Measurements from ENCODE around the gene C1QTNF5.

Gene C1QTNF5

GRCh38 chr11:119356349-119357031, 15.8 kb upstream of the C1QTNF5 start:
- DNase-seq, result peak; percentile 72 to 74

- DNase-seq, result no peak
Observed at GRCh38 chr11:119355091-119355843, 14.6 kb upstream of the C1QTNF5 start.

GRCh38 chr11:119352857-119353260, 12.2 kb upstream of the C1QTNF5 start:
- no peak for DNase-seq

GRCh38 chr11:119351232-119351631, 10.5 kb upstream of the C1QTNF5 start:
- DNase-seq, result no peak

DNA sequence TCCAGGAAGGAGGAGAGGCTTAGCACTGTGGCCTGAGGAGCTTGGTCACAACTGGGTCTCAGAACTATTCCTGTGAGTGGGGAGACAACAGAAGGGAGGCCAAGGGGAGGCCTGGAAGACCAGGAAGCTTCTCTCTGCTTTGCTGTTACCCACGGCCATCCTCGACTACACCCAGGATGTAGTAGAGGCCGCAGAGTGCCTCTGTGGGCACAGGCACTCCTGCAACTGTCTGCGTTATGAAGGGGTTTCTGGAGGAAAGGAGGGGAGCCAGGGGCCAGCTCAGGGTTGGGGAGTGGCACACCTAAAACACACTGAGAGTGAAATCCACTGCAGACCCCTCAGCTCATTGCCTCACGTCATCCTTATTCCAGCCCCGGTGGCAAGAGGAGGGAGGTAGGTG, 9.6 kb upstream of the C1QTNF5 start:
- no peak for DNase-seq

DNA sequence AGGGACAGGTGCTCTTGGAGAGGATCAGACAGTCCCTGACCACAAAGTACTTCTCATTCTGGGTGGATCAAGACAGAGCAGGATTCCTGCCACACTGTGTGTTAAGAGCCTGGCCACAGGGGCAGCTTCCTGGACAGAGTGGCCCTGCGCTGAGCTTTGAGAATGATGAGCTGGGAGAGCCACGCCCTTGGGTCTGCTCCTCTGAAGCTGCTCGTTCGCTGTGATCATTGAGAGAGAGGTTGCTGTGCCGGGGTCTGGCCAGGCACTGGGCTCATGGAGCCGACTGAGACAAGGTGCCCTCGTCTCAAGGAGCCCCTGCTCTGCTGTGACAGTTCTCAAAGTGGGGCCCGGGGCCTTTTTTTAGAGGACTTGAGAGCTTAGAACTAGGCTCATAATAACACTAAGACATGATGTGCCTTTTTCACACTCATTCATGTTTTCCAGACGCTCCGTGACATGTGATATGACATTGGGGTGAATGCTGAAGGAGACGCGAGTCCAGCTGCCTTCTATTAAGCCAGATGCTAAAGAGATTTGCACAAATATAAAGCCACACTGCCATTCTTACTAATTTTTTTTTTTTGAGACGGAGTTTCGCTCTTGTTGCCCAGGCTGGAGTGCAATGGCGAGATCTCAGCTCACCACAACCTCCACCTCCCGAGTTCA, 7.4 kb upstream of the C1QTNF5 start:
- no peak for DNase-seq

DNA sequence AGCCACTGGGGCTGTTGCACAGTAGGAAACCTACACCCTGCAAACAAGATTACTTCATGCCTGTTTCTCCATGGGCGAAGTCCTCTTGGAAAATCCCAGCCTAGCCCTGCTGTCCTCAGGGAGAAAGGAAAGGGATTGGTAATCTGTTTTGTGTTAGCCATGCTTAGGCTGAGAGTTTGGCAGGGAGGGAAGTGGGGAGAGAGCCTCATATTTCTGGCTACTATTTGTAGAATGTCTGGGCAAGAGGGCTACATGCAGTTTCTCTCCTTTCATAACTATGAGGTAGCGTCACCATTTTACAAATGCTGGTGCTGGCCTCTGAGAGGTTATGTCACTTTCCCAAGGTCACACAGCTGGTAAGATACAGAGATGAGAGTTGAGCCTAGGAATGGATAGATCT, 6.6 kb upstream of the C1QTNF5 start:
- DNase-seq, result no peak

DNA sequence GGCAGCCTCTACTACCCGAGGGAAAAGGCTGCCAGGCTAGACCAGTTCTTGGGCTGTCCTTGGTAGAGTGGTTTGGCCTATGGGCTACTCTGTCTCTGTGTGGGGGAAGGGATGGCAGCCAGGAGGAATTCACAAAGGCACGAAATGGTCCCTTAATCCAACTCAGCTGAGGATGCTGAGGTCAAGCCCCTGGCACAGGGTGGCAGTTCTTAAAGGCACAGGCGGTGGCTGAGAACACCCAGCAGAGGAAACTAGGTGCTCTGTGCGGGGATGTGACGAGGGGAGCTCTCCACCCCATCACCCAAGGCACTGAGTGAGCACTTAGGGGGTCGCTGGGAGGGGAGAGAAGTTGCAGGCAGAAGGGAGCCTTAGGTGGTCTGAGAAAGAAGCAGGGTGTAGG, 5.9 kb upstream of the C1QTNF5 start, which contains the start of gene MFRP:
Gene MFRP (minus strand): TSS at position 101 of the 400 bp plus-strand sequence. CDS start 192 bp downstream, outside the sequence.
- DNase-seq, result no peak

- no peak for DNase-seq
Observed at GRCh38 chr11:119345685-119346084, 5.0 kb upstream of the C1QTNF5 start.

DNA sequence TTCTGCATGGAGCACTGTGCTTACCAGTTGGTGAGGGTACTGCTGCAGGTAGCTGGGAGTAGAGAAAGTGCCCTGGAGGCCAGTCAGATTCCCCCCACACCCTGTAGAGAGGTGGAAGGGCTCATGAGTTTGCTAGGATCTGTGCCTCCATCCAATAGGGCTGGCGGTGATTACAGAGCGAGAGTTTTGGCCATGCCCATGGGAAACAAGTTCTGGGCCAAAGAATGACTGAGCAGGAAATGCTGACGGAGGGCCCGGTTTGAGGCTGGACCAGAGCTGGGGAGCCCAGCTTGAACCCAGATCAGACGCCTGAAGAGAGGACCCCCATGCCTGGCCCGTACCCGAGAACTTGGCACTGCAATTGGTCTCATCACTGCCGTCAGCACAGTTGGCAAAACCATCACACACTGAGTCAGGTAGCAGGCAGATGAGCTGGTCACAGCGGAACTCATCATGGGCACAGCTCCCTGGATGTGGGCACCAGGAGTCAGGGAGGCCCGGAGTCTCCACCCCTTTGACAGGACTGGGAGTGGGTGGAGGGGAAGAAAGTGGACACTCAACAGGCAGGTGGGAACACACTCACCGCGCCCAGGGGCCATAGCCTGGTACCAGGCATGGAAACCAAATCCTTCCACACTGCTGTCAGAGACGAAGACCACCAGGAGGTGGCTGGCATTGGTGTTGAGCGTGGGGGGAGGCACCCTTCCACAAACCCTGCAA, 3.8 kb upstream of the C1QTNF5 start:
- no peak for DNase-seq

DNA sequence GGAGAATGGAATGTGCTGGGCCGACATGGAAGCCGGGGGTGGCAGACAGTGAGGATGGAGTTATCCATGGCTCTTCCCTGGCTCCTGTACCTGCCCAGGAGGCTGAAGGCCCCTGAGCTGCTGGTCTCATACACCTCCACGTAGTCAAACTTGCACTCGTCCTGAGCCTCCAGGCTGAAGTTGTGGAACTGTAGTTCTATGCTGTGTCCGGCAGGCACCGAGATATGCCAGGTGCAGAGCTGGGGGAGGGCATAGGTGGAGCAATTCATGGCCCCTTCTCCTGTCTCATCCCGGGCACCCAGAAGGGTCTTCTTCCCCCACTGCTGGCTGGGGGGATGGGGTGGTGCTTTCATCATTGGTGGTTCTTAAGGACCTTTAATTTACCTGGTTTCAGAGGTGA, 3.0 kb upstream of the C1QTNF5 start:
- DNase-seq, result no peak

- no peak for DNase-seq
Observed at GRCh38 chr11:119342362-119343130, 1.9 kb upstream of the C1QTNF5 start.

GRCh38 chr11:119342023-119342300, 1.3 kb upstream of the C1QTNF5 start:
- DNase-seq, result no peak

DNA sequence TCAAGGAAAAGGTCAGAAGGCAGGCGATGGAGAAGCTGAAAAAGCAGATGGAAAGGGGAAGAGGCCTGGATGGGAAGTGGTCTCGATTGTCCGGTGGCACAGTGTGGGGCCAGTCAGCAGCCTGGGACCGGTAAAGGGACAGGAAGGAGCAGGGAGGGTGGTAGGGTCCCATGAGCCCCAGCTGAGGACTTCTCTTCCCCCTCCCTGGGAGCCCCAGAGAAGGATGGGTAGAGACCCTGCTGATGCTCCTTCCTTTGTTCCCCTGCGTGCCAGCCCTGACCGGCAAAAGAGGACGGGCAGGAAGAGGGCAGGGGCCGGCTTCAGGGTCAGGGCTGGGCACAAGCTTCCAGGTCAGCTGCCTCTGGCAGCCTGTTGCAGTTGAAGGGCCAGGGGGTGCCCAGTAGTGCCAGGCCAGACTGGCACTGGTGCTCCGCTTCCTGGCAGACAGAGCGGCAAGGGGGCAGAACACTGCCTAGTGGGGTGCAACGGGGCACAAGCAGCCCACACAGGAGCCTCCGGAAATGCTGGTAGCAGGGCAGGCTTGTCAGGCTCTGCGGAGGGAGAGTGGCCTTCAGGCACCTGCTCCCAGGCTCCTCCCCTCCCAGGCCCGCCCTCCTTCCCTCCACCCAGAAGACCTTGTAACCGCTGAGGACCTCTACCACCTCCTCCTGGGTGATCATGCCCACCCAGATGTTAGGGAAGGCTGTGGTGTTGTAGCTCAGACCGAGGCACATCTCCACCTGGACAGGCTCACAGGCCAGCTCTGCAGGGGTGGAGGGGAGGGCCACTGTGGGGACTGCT, 739 bp upstream of the C1QTNF5 start:
- DNase-seq, result no peak

GRCh38 chr11:119339589-119340334, 921 bp downstream of the C1QTNF5 start:
- peak in 1 of 2 donors; percentile 29 for DNase-seq

DNA sequence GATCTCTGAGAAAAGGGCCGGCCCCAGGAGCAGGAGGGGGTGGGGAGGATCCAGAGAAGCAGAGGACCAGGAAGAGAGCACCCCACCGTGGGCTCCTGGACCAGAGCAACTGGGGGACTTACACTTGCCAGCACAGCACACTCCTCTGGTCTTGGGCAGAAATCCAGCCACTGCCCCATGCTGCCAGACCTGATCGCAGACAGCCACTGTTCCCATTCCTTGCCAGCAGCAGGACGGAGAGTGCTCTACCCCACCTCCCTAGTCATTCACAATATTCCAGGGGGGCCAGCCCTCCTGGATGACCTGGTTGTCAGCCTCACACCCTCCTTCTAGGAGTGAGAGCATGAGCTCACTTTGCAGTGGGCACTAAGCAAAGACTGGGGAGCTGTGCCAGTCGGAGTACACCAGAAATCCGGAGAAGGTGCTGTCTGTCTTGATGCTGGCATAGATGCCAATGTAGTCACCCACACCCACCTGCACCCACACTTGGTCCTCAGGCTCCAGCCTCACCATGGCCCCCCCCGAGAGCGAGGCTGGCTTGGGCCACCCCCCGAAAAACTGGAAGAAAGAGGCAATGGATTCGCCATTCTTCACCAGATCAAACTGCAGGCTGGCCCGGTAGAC, 1.6 kb downstream of the C1QTNF5 start:
- no peak for DNase-seq

- peak; percentile 60 to 74 for DNase-seq
Observed at GRCh38 chr11:119338318-119338890, 2.3 kb downstream of the C1QTNF5 start.

DNA sequence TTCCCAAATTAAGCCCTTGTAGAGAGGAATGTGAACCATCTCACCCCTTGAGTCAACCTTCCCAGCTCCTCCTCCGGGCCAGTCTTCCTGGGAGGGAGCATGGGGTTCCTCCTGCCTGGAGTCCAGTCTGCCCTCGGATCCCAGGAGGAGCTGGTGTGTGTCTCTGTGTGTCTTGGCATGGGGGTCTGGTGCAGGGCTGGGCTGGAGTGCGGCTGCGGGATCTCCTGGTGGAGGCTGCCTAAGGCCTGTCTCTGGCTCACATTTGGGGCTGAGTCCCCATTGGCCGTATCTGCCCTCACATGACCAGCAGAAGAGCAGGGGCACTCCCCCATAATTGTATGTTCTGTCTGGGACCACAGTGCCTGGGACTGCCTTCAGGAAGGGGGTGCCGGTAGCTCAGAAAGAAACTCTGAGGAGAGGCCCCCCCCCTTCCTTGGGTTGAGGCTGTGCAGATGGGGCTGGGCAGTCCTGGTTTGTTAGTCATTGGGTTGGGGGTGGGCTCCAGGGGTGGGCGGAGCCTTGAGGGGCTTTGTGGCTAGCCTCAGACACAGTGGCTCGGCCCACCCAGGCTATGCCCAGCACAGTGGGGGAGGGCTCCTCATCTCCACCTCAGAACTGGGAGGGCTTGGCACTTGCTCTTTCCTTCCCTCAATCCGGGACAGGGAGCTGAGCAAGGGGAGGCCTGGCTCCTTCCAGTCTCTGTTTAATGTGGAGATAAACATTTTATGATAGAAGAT, 2.9 kb downstream of the C1QTNF5 start:
- DNase-seq, result no peak

GRCh38 chr11:119336744-119337469, 3.8 kb downstream of the C1QTNF5 start:
- no peak for DNase-seq

All from CD4-positive, alpha-beta T cell treated with Interleukin-1 beta for 1 hour (primary cell).